Rectal smooth muscle tissue (tissue), 1 donor: ENCODE measurements around the gene TXLNB.

Source experiments
- H3K27ac ChIP-seq: one replicate; pipeline ENCODE4 v1.7.0; 2013; ENCODE audit warnings: low read depth, low read length, inconsistent platforms
- H3K27me3 ChIP-seq: one replicate; pipeline ENCODE4 v1.7.0; 2013; ENCODE audit warnings: low read length; ENCODE audit not compliant: control insufficient read depth, insufficient read depth
- H3K36me3 ChIP-seq: one replicate; pipeline ENCODE4 v1.7.0; 2013; ENCODE audit warnings: low read length; ENCODE audit not compliant: control insufficient read depth, insufficient read depth
- H3K4me1 ChIP-seq: one replicate; pipeline ENCODE4 v1.7.0; 2013; ENCODE audit warnings: low read length; ENCODE audit not compliant: control insufficient read depth, insufficient read depth
- H3K4me3 ChIP-seq: one replicate; pipeline ENCODE4 v1.7.0; 2013; ENCODE audit warnings: low read length
- H3K9ac ChIP-seq: one replicate; pipeline ENCODE4 v1.7.0; 2013; ENCODE audit warnings: low read length

Gene TXLNB

GRCh38 chr6:139325686-139326085 is 33.9 kb upstream of the TXLNB start:
- H3K27ac ChIP-seq: no peak overlapping the region
- H3K36me3 ChIP-seq: no peaks in the 10 kb centered on the region
- H3K4me1 ChIP-seq: no peaks in the 10 kb centered on the region
- H3K27me3 ChIP-seq: no peaks in the 10 kb centered on the region
- H3K9ac ChIP-seq: no peak overlapping the region
- no peak overlapping the region for H3K4me3 ChIP-seq

GRCh38 chr6:139325125-139325524 is 33.3 kb upstream of the TXLNB start:
- Histone ChIP-seq H3K36me3 (no peaks in the 10 kb centered on the region), H3K27ac (no peak overlapping the region), H3K4me1 (no peaks in the 10 kb centered on the region), H3K9ac (no peak overlapping the region), H3K27me3 (no peaks in the 10 kb centered on the region), H3K4me3 (no peak overlapping the region)

DNA sequence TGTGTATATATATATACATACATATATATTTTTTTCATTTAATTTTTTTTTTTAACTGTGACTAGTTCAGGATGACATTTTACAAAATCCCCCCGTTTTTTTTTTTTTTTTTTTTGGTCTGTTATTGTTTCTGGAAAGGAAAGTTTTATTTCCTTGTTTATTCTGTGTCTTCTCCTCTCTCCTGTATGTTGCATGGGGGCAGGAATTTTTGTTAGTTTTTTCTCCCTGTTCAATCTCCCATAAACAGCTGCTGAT is 32.4 kb upstream of the TXLNB start:
- no peaks in the 10 kb centered on the region for H3K36me3 ChIP-seq
- H3K9ac ChIP-seq: no peak overlapping the region
- no peaks in the 10 kb centered on the region for H3K27me3 ChIP-seq
- no peaks in the 10 kb centered on the region for H3K4me1 ChIP-seq
- no peak overlapping the region for H3K27ac ChIP-seq
- no peak overlapping the region for H3K4me3 ChIP-seq

DNA sequence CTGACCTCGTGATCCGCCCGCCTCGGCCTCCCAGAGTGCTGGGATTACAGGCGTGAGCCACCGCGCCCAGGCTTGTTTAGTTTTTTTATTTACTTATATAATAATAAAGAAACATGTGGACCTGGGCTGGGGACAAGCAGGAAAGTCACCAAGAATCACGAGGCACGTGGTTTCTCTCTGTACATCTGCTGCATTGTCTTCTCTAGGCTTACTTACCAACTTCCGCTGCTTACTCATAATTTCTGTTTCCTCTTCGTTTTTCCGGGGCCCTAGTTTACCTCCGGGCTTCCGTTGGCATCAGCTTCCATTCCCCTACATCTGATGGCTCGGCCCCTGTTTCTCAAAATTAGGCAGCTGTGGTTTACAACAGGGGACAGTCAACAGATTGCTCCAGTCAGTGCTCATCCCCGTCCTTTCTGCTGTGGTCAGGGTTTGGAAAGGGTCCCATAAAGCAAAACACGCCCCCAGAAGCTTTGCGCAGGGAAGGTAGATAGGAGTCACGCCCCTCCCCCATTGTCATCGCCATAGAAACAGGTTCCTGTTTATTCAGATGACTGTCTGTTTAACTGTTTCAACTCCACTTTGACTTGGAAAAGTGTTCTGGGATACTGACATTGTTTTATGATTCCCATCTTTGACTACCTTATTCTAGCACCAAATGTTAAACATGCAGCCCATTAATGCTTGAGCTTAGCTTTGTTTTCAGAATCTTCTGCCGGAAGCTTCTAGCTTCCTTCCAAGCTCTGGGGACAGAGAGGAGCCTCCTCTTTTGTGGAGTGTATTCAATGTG is 31.9 kb upstream of the TXLNB start:
- H3K9ac ChIP-seq: no peak overlapping the region
- H3K27me3 ChIP-seq: no peaks in the 10 kb centered on the region
- peak overlapping the region; percentile 14 for H3K27ac ChIP-seq
- H3K4me3 ChIP-seq: peak overlapping the region; percentile 50
- H3K36me3 ChIP-seq: no peaks in the 10 kb centered on the region
- no peaks in the 10 kb centered on the region for H3K4me1 ChIP-seq

- no peaks in the 10 kb centered on the region for H3K27me3 ChIP-seq
- no peaks in the 10 kb centered on the region for H3K4me1 ChIP-seq
- H3K4me3 ChIP-seq: no peak overlapping the region
- H3K9ac ChIP-seq: no peak overlapping the region
- H3K36me3 ChIP-seq: no peaks in the 10 kb centered on the region
- no peak overlapping the region for H3K27ac ChIP-seq
Measured at GRCh38 chr6:139320081-139320480, 28.3 kb upstream of the TXLNB start.

DNA sequence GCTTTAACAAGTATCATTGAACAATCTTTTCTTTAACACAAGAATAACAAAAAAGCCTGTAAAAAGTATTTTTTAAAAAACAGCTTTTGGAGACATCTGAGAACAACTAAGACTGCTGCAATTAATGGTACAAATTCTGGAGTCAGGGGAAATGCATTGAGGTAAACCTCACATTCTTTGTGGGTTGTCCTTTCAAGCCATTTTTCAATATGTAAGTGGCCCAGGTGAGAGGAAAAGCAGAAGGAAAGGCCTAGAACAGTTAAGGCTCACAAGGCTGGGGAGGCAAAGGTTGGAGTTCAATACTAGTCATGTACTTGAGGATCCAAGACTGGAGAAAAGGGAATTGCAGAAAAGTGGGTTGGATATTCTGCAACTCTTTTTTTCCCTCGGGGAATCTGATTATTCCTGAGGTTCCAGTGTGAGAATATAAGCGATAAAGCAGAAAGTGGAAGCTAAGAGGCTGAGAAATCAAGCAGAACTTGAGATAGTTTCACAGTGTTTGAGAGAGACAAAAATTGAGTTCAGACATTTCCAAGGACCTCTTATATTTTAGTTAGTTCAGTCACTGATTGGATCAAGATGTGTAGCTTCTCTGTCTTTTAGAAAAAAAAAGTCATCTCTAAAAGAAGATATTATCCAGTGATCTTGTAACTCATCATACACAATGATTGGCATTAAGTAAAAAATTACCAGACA is 25.0 kb upstream of the TXLNB start:
- no peak overlapping the region for H3K27ac ChIP-seq
- no peaks in the 10 kb centered on the region for H3K4me1 ChIP-seq
- no peak overlapping the region for H3K4me3 ChIP-seq
- H3K36me3 ChIP-seq: no peaks in the 10 kb centered on the region
- no peak overlapping the region for H3K9ac ChIP-seq
- no peaks in the 10 kb centered on the region for H3K27me3 ChIP-seq

DNA sequence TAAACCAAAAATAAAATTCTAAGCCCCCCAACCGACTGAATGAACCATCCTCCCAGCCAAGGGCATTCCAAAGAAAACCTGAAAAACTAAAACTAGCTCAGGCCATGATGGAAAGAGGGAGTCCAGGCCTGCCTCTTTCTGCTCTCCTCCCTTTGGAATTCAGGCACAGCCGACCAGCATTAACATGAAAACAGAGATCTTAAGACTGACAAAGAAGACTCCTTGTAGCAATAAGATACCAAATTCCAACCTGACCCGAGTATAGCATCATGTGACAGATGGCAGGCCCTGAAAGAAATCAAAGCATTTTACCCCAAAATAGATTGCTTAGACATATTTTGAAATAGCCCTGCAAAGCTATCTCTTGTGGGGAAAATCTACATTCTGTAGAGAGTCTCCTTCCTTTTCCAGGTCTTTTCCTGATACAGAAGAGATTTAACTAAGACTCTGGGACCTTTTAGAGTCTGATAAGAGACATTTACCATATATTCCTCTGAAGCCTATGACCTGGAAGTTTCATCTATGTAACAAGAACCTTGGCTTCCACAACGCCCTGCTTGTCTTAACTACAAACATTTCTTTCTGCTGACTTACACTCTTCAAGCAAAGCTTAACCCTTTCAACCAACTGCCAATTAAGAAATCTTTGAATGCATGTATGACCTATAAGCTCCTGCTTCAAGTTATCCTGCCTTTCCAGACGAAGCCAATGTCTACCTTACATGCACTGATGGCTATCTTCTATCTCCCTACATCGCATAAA is 22.2 kb upstream of the TXLNB start:
- no peaks in the 10 kb centered on the region for H3K36me3 ChIP-seq
- H3K27ac ChIP-seq: no peak overlapping the region
- no peak overlapping the region for H3K9ac ChIP-seq
- H3K27me3 ChIP-seq: no peaks in the 10 kb centered on the region
- H3K4me1 ChIP-seq: no peaks in the 10 kb centered on the region
- no peak overlapping the region for H3K4me3 ChIP-seq

GRCh38 chr6:139313229-139313628 is 21.4 kb upstream of the TXLNB start:
- H3K4me3 ChIP-seq: no peak overlapping the region

GRCh38 chr6:139311831-139312230 is 20.0 kb upstream of the TXLNB start:
- Histone ChIP-seq H3K4me3 (no peak overlapping the region), H3K4me1 (no peaks in the 10 kb centered on the region), H3K9ac (no peak overlapping the region), H3K27me3 (no peaks in the 10 kb centered on the region), H3K36me3 (no peaks in the 10 kb centered on the region), H3K27ac (no peak overlapping the region)

More at GRCh38 chr6:139313229-139313628, 21.4 kb upstream of the TXLNB start:
- Histone ChIP-seq H3K4me1 (no peaks in the 10 kb centered on the region), H3K27ac (no peak overlapping the region), H3K36me3 (no peaks in the 10 kb centered on the region), H3K27me3 (no peaks in the 10 kb centered on the region), H3K9ac (no peak overlapping the region)

- H3K27ac ChIP-seq: no peak overlapping the region
- H3K9ac ChIP-seq: no peak overlapping the region
- no peaks in the 10 kb centered on the region for H3K4me1 ChIP-seq
- no peaks in the 10 kb centered on the region for H3K36me3 ChIP-seq
- H3K27me3 ChIP-seq: no peaks in the 10 kb centered on the region
- no peak overlapping the region for H3K4me3 ChIP-seq
Measured at GRCh38 chr6:139308936-139309603, 17.3 kb upstream of the TXLNB start.

DNA sequence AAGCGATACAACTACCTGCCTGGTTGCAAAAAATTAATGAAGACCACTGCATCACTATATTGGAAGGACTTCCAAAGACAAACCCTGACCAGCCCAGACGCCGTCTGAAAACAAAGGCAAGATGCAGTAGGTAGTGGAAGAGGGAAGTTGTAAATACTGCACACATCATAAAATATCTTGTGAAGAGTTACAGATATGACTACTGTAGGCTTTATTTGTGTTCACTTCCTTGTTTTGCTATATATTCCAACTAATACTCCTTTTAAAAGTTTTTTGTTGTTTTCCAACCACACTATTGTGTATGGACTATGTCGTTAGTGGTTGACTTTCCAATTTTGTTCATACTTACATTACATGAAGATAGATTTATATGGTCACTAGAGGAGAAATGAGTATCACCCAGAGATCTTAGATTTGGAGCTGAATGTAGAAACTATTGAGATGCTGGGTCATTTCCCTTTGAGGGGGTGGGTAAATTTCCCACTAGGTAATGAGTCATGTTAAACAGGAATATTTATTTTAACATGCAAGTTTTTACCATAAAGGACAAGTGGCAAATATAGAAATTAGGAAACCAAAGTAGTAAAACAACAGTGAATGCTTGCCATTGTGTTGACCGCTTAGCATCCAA is 16.6 kb upstream of the TXLNB start:
- H3K27me3 ChIP-seq: no peaks in the 10 kb centered on the region
- no peak overlapping the region for H3K27ac ChIP-seq
- no peak overlapping the region for H3K9ac ChIP-seq
- H3K36me3 ChIP-seq: no peaks in the 10 kb centered on the region
- H3K4me3 ChIP-seq: no peak overlapping the region
- no peaks in the 10 kb centered on the region for H3K4me1 ChIP-seq
